HAP-1 (cell line): ENCODE results near the gene RELN.
A peak's percentile ranks its signal among the peaks of the same experiment; 100 is the strongest.

ENCODE experiments used
- DNase-seq, 2 experiments: peaks; one replicate each; pipeline ENCODE4 v3.0.0-alpha.2; 2016 to 2020; ENCODE audit warnings: low spot score in 2 of 2
- H3K27me3 ChIP-seq: fragments of 250-450 bp; sonication (Bioruptor Pico); 2 replicates; pipeline ENCODE4 v1.5.1; 2020; ENCODE audit warnings: low read depth, mild to moderate bottlenecking, moderate library complexity
- H3K36me3 ChIP-seq: fragments of 250-450 bp; sonication (Bioruptor Pico); replicated peaks from 2 replicates; pipeline ENCODE4 v1.5.1; 2020; ENCODE audit warnings: mild to moderate bottlenecking
- H3K4me1 ChIP-seq: fragments of 250-450 bp; sonication (Bioruptor Pico); 2 replicates; pipeline ENCODE4 v1.5.1; 2020; ENCODE audit warnings: mild to moderate bottlenecking
- H3K4me3 ChIP-seq: fragments of 250-450 bp; sonication (Bioruptor Pico); 2 replicates; pipeline ENCODE4 v1.5.1; 2020; ENCODE audit warnings: mild to moderate bottlenecking, moderate library complexity
- H3K9me3 ChIP-seq: fragments of 250-450 bp; sonication (Bioruptor Pico); 2 replicates; pipeline ENCODE4 v1.5.1; 2020; ENCODE audit warnings: mild to moderate bottlenecking, moderate library complexity
- in situ Hi-C: fragments of 300-500 bp; cut with MboI; formaldehyde crosslinking; loops from 3 replicates; pipeline ENCODE4 v1.14.3; 2020; ENCODE audit warnings: low sequenced_read_pairs, inconsistent platforms, mixed read lengths

Gene RELN

DNA sequence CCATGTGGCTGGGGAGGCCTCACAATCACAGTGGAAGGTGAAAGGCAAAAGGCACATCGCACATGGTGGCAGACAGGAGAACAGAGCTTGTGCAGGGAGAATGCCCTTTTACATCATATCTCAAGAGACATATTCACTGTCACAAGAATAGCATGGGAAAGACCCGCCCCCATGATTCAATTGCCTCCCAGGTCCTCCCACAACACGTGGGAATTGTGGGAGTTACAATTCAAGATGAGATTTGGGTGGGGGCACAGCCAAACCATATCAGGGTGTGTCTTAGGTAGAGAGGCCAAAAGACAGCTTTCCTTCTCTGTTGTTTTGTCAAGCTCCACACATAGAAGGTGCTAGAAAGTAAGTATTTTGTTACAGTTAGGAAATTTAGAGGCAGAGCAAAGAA, 522.6 kb downstream of the RELN start:
- no peaks in the 10 kb centered on the region for H3K4me1 ChIP-seq
- no peaks in the 10 kb centered on the region for H3K9me3 ChIP-seq
- peaks cover 2% of the 10 kb centered on the region; the same call in 1 of the 2 replicates for H3K27me3 ChIP-seq
- no peaks in the 10 kb centered on the region for H3K36me3 ChIP-seq
- no peak overlapping the region for H3K4me3 ChIP-seq
- in situ Hi-C loops: no loop called here
- DNase-seq: no peak

GRCh38 chr7:103462358-103462757, 527.1 kb downstream of the RELN start:
- Histone ChIP-seq H3K9me3 (no peaks in the 10 kb centered on the region), H3K4me3 (no peak overlapping the region), H3K27me3 (no peaks in the 10 kb centered on the region; the same call in 1 of the 2 replicates), H3K36me3 (no peaks in the 10 kb centered on the region), H3K4me1 (no peaks in the 10 kb centered on the region)
- in situ Hi-C loops: no loop called here
- no peak for DNase-seq

- Histone ChIP-seq H3K4me3 (no peak overlapping the region), H3K9me3 (no peaks in the 10 kb centered on the region; the same call in 1 of the 2 replicates), H3K36me3 (no peaks in the 10 kb centered on the region), H3K4me1 (no peaks in the 10 kb centered on the region), H3K27me3 (peaks cover 31% of the 10 kb centered on the region)
- peak; percentile 73 to 78 for DNase-seq
- in situ Hi-C loops: no loop called here
Observed at GRCh38 chr7:103447073-103447960, 542.1 kb downstream of the RELN start.

DNA sequence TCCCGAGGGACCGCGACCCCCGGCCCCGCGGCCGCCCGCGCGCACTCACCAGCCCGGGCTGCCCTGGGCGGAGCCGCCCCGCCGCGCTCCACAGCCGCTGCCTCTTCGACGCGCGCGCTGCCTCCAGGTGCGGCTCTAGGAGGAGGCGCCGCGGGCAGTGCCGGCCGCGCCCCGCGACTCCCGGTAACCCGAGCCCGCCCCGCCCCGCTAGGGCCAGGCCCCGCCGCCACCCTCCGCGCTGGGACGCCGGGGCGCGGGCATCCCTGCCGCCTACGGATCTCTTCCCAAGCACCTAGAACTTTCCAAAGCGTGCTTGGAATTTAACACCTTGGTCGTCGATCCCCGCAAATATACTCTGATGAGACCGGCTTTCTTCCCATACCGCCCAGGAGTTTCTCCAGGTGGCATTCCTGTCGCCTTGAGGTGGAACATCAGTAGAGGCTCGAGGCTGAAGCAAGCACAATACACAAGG, 543.4 kb downstream of the RELN start, which contains the start of gene SLC26A5:
SLC26A5 (minus strand) TSS at position 159 of the 472 bp plus-strand sequence. CDS start 24,693 bp downstream, outside the sequence.
- Histone ChIP-seq H3K36me3 (no peaks in the 10 kb centered on the region), H3K27me3 (peaks cover 31% of the 10 kb centered on the region), H3K4me1 (no peaks in the 10 kb centered on the region), H3K4me3 (no peak within 1 kb of the TSS), H3K9me3 (no peaks in the 10 kb centered on the region)
- in situ Hi-C loops: no loop called here
- DNase-seq: peak; percentile 18 to 66

DNA sequence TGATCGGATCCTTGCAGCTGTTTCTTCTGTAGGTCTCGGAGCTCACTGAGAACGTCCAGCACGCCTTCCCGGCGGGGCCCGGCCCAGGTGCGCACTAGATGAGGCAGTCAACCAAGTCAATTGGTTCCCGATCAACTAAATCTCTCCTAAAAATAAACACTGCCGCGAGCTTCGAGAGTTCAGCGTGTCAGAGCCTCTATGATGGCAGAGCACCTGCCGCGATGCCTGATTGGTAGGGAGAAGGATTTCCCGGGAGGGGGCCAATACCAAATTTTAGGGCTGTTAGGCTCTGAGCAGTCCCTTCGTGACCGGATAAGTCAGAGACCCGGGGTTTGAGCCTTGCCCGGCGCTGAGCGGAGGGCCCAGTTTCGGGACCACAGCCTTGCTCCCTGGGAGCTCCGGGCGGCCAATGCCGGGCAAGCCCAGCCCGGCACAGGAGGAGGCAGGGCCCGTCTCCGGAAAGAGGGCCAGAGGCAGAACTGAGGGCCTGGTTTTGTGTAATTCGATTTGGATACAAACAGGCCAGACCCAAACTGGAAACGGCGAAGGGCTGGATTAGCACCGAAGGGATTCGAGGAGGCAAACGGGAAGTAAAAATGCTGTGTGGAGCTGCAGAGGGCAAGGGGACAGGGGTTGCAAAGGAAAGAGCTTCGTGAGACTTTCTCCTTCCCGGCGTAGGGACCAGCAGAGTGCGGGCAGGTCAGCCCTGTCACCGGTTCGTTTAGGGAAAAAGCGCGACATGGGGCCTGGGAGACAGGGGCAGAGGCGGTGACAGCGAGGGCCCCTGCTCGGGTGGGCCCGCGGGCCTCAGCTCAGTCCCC, 544.0 kb downstream of the RELN start:
- H3K4me3 ChIP-seq: no peak overlapping the region
- H3K4me1 ChIP-seq: no peaks in the 10 kb centered on the region
- no peaks in the 10 kb centered on the region for H3K36me3 ChIP-seq
- no peaks in the 10 kb centered on the region for H3K9me3 ChIP-seq
- peaks cover 31% of the 10 kb centered on the region for H3K27me3 ChIP-seq
- in situ Hi-C loops: no loop called here
- DNase-seq: peak in 1 of 2 experiments; percentile 15

DNA sequence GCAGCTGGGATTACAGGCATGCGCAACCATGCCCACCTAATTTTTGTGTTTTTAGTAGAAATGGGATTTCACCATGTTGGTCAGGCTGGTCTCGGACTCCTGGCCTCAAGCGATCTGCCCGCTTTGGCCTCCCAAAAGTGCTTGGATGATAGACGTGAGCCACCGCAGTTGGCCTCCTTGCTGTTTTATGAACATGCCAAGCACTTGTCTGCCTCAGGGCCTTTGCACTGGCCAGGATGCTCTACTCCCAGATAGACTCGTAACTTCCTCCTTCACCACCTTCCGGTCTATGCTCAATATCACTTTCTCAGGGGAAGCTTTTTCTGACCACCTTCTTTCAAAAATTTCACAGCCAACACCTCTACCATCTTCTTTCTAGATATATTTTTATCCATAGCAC, 549.8 kb downstream of the RELN start:
- Histone ChIP-seq H3K4me1 (no peaks in the 10 kb centered on the region), H3K36me3 (no peaks in the 10 kb centered on the region), H3K9me3 (no peaks in the 10 kb centered on the region), H3K4me3 (no peak overlapping the region), H3K27me3 (peaks cover 26% of the 10 kb centered on the region)
- DNase-seq: no peak
- in situ Hi-C loops: no loop called here

- Histone ChIP-seq H3K36me3 (no peaks in the 10 kb centered on the region), H3K4me1 (no peaks in the 10 kb centered on the region), H3K27me3 (peaks cover 11% of the 10 kb centered on the region), H3K4me3 (no peak overlapping the region), H3K9me3 (peaks cover 3% of the 10 kb centered on the region; the same call in 1 of the 2 replicates)
- DNase-seq: no peak
- in situ Hi-C loops: no loop called here
Observed at GRCh38 chr7:103437623-103438022, 551.8 kb downstream of the RELN start.

DNA sequence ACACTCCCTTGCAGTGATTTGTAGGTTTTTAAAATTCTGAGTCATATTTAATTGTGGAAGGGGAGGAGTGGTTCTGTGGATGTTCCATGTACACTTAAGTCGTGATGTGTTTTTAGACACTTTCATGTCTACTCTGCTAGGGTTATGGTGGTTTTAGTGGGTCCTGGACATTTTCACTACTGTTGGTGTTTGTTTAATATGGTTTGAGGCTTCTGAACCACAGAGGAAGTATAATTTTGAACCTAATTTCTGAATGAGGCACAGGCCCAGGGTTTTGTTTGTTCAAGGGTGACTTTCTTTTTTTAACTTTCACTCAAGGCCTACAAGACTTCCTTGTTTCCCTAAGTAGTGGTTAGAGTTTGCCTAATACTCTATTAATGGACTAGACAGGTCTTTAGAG, 556.7 kb downstream of the RELN start:
- in situ Hi-C loops: no loop called here

DNA sequence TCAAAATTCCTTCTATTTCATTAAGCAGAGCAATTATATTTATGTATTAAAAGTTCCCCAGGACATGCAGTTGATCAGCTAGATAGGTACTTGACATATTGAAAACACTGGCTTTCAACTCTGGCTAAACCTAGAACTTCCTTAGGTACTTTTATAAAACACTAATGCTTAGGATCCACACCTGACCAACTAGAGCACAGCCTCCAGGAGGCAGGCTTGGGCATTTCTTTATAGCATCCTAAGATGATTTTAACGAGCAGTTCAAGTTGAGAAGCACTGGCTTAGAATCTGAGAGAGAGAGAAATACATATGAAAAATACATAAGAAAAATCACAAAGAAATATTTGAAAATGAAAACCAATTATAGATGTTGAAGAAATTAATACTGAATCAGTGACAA, 564.3 kb downstream of the RELN start:
- DNase-seq: no peak
- Histone ChIP-seq H3K9me3 (no peaks in the 10 kb centered on the region), H3K27me3 (no peaks in the 10 kb centered on the region), H3K36me3 (no peaks in the 10 kb centered on the region), H3K4me3 (no peak overlapping the region), H3K4me1 (no peaks in the 10 kb centered on the region)
- in situ Hi-C loops: no loop called here

More for the DNA sequence above, 556.7 kb downstream of the RELN start:
- Histone ChIP-seq H3K36me3 (no peaks in the 10 kb centered on the region), H3K27me3 (peaks cover 11% of the 10 kb centered on the region), H3K4me3 (no peak overlapping the region), H3K4me1 (no peaks in the 10 kb centered on the region), H3K9me3 (peaks cover 3% of the 10 kb centered on the region; the same call in 1 of the 2 replicates)
- DNase-seq: no peak

DNA sequence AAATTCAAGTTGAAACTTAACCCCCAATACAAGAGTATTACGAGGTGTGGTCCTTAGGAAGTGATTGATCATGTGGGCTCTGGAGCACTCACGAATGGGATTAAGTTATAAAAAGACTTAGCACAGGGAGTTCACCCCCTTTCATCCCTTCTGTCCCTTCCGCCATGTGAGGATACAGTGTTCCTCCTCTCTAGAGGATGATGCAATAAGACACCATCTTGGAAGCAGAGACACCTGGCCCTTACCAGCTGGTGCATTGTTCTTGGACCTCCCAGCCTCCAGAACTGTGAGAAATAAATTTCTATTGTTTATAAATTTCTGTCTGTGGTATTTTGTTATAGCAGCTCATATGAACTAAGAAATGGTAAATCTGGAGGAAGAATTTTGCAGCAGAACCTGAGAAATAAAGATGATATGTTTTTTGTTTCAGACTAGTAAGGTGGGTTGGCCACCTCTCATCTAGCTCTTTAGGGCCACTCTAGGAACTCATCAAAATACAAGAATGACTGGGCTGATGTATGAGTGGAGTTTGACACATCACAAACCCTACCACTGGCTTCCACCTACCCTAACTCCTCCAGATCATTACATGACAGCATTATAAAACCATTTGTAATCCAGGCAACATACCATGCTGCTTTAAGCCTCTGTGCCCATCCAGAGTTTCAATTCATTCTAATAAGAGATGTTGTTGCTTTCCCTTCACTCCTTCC, 565.8 kb downstream of the RELN start:
- Histone ChIP-seq H3K4me3 (no peak overlapping the region), H3K27me3 (no peaks in the 10 kb centered on the region), H3K4me1 (no peaks in the 10 kb centered on the region), H3K9me3 (no peaks in the 10 kb centered on the region), H3K36me3 (no peaks in the 10 kb centered on the region)
- in situ Hi-C loops: no loop called here
- no peak for DNase-seq
